Suprapubic skin (tissue), 4 donors: ENCODE data around the gene BTN2A1. TPM values are rescaled to one million over a fixed set of nuclear protein-coding genes. Genes with fewer than 3 reads are reported as not detected.

Experiments
- DNase-seq, 2 donors: peaks; one replicate each; pipeline ENCODE4 v3.0.0-alpha.2; 2019; ENCODE audit warnings: low spot score in 2 of 2
- H3K27ac ChIP-seq: fragments of 200-600 bp; sonication (generic); one replicate; pipeline ENCODE4 v1.5.1; 2019
- H3K27me3 ChIP-seq: fragments of 200-600 bp; sonication (generic); one replicate; pipeline ENCODE4 v1.5.1; 2019
- H3K36me3 ChIP-seq: fragments of 200-600 bp; sonication (generic); one replicate; pipeline ENCODE4 v1.5.1; 2019
- H3K4me1 ChIP-seq: fragments of 200-600 bp; sonication (generic); one replicate; pipeline ENCODE4 v1.5.1; 2019
- H3K4me3 ChIP-seq: fragments of 200-600 bp; sonication (generic); one replicate; pipeline ENCODE4 v1.5.1; 2019; ENCODE audit warnings: mild to moderate bottlenecking
- H3K9me3 ChIP-seq: fragments of 200-600 bp; sonication (generic); one replicate; pipeline ENCODE4 v1.5.1; 2019
- EP300 ChIP-seq: sonication (generic); formaldehyde crosslinking; IDR thresholded peaks from one replicate; pipeline ENCODE4 v1.6.1; 2017; ENCODE audit warnings: antibody characterized with exemption
- POLR2A ChIP-seq, 2 donors: fragments of 450-650 bp; IDR thresholded peaks; one replicate each; pipeline ENCODE4 v1.6.1; 2017; ENCODE audit warnings: antibody characterized with exemption in 2 of 2, mild to moderate bottlenecking in 2 of 2, moderate library complexity in 2 of 2
- POLR2AphosphoS5 ChIP-seq, 3 donors: sonication (generic); formaldehyde crosslinking; IDR thresholded peaks; one replicate each; pipeline ENCODE4 v1.6.1; 2017; ENCODE audit warnings: antibody characterized with exemption in 3 of 3
- WGBS: methylation state at CpG from one replicate; pipeline ENCODE4 v1.1.5; 2018; 5-methylcytosine and 5-hydroxymethylcytosine counted together
- total RNA-seq, 4 donors: library from RNA; depleted of rRNA; stranded (reverse); fragments of >200 nt; gene quantifications; one replicate each; pipeline ENCODE4 v1.1.0, GENCODE V29; 2016
- TF ChIP-seq, protein P1 (sequence below), 2 donors: fragments of 200-600 bp in 1 of 2; fragments of 450-650 bp in 1 of 2; sonication (generic) in 1 of 2; IDR thresholded peaks; one replicate each; pipeline ENCODE4 v1.5.1; 2016 to 2019; ENCODE audit warnings: antibody characterized with exemption in 2 of 2, mild to moderate bottlenecking in 1 of 2, moderate library complexity in 1 of 2

Gene BTN2A1
- total RNA-seq, 4 donors from 2014 or later, result 9.1 to 31.9 (median 12.9) TPM

DNA sequence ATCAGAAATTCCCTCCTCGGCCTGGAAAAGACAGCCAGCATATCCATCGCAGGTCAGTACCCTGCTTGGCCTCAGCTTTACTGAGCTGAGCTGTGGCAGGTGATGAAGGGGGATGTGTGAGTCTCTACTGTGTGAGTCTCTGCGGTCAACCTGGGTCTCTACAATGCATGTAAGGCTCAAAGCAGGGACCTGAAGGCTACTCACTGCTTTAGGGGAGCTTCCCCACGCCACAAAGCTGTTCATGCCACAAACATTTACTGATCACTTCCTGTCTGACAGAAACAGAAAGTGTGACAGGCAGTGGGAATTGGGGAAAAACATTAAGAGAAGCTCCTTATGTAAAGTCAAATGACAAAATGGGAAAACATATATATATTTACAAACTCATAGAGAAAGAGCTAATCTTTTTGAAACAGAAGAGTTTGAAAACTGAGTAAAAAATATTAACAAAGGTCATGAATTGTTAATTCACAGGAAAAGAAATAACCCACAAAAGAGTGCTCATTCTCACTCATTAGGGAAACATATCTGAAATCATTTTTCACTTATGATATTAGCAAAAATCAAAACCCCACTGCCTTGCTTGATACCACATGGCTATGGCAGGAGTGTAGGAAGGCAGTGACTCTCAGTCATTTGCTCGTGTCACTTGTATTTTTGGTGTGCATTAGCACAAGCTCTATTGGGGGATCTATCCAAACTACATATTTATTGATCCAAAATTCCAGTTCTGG lies 11.7 kb upstream of the BTN2A1 start:
- WGBS, result 84% methylated on average over 5 of the region's 5 CpGs
- Histone ChIP-seq H3K4me3 (no peak overlapping the region), H3K27me3 (no peaks in the 10 kb centered on the region), H3K36me3 (peaks cover 29% of the 10 kb centered on the region), H3K27ac (no peak overlapping the region), H3K4me1 (peaks cover 11% of the 10 kb centered on the region), H3K9me3 (no peaks in the 10 kb centered on the region)
- TF ChIP-seq POLR2AphosphoS5 (IDR thresholded peaks at IDR 0.05) (no peak), POLR2A (IDR thresholded peaks at IDR 0.05) (no peak), EP300 (no peak)
- TF ChIP-seq, protein P1, sequence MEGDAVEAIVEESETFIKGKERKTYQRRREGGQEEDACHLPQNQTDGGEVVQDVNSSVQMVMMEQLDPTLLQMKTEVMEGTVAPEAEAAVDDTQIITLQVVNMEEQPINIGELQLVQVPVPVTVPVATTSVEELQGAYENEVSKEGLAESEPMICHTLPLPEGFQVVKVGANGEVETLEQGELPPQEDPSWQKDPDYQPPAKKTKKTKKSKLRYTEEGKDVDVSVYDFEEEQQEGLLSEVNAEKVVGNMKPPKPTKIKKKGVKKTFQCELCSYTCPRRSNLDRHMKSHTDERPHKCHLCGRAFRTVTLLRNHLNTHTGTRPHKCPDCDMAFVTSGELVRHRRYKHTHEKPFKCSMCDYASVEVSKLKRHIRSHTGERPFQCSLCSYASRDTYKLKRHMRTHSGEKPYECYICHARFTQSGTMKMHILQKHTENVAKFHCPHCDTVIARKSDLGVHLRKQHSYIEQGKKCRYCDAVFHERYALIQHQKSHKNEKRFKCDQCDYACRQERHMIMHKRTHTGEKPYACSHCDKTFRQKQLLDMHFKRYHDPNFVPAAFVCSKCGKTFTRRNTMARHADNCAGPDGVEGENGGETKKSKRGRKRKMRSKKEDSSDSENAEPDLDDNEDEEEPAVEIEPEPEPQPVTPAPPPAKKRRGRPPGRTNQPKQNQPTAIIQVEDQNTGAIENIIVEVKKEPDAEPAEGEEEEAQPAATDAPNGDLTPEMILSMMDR (IDR thresholded peaks at IDR 0.05), result no peak
- DNase-seq, result no peak

DNA sequence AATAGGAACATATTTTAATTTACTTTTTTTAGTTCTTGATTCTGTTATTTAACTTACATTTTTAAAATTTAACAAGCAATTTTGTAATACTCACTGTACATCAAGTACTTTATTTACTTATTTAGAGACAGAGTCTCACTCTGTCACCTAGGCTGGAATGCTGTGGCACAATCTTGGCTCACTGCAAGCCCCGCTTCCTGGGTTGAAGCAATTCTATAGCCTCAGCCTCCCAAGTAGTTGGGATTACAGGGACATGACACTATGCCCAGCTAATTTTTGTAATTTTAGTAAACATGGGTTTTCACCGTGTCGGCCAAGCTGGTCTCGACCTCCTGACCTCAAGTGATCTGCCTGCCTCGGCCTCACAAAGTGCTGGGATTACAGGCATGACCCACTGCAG lies 10.5 kb upstream of the BTN2A1 start:
- no peak overlapping the region for H3K4me3 ChIP-seq
- WGBS, result 94% methylated on average over 5 of the region's 5 CpGs
- no peak overlapping the region for H3K27ac ChIP-seq
- TF ChIP-seq, protein P1 (IDR thresholded peaks at IDR 0.05), result no peak
- no peak for TF ChIP-seq POLR2AphosphoS5 (IDR thresholded peaks at IDR 0.05)
- no peak for TF ChIP-seq POLR2A (IDR thresholded peaks at IDR 0.05)
- no peak for TF ChIP-seq EP300
- H3K36me3 ChIP-seq, result peaks cover 29% of the 10 kb centered on the region
- no peak for DNase-seq
- no peaks in the 10 kb centered on the region for H3K9me3 ChIP-seq
- no peaks in the 10 kb centered on the region for H3K4me1 ChIP-seq
- no peaks in the 10 kb centered on the region for H3K27me3 ChIP-seq

DNA sequence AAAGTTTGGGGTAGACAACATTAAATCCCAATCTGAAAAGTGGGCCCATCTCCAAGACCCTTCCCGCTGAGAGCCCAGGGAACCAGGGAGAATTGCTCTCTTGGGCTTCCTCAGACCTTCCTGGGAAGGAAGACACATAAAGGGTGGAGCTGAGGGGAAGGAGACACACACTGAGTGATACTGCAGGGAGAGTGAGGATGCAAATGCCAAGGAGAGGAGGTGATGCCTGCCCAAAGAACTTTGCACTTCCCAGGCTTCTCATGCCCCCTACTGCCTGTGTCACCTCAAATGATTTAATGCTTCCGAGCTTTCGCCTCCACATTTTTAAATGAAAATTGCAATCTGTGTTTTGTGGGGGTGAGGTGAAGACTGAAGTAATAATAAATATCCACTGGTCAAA lies 7.5 kb upstream of the BTN2A1 start:
- H3K4me3 ChIP-seq, result no peak overlapping the region
- no peaks in the 10 kb centered on the region for H3K4me1 ChIP-seq
- no peaks in the 10 kb centered on the region for H3K27me3 ChIP-seq
- no peaks in the 10 kb centered on the region for H3K9me3 ChIP-seq
- no peak overlapping the region for H3K27ac ChIP-seq
- WGBS, result 100% methylated on average over 3 of the region's 3 CpGs
- no peak for DNase-seq
- peaks cover 22% of the 10 kb centered on the region for H3K36me3 ChIP-seq
- no peak for TF ChIP-seq POLR2AphosphoS5 (IDR thresholded peaks at IDR 0.05)

DNA sequence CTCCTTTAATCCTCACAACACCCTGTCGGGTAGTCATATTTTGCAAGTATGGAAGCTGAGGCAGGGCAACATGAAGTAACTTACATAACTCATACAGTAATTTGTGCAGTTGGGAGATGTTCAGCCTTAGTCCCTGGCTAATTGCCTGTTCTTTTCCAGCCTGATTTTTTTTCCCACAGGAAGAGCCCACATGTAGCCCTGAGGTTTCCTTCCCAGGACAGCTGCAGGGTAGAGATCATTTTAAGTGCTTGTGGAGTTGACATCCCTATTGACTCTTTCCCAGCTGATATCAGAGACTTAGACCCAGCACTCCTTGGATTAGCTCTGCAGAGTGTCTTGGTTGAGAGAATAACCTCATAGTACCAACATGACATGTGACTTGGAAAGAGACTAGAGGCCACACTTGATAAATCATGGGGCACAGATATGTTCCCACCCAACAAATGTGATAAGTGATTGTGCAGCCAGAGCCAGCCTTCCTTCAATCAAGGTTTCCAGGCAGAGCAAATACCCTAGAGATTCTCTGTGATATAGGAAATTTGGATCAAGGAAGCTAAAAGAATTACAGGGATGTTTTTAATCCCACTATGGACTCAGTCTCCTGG lies 5.0 kb upstream of the BTN2A1 start:
- Histone ChIP-seq H3K27me3 (no peaks in the 10 kb centered on the region), H3K27ac (no peak overlapping the region), H3K4me1 (peaks cover 11% of the 10 kb centered on the region), H3K36me3 (peaks cover 22% of the 10 kb centered on the region), H3K9me3 (no peaks in the 10 kb centered on the region), H3K4me3 (no peak overlapping the region)
- TF ChIP-seq, protein P1 (IDR thresholded peaks at IDR 0.05), result no peak
- TF ChIP-seq POLR2A (IDR thresholded peaks at IDR 0.05) (no peak), POLR2AphosphoS5 (IDR thresholded peaks at IDR 0.05) (no peak), EP300 (no peak)
- 74% methylated on average over 1 of the region's 1 CpG for WGBS
- DNase-seq, result no peak

DNA sequence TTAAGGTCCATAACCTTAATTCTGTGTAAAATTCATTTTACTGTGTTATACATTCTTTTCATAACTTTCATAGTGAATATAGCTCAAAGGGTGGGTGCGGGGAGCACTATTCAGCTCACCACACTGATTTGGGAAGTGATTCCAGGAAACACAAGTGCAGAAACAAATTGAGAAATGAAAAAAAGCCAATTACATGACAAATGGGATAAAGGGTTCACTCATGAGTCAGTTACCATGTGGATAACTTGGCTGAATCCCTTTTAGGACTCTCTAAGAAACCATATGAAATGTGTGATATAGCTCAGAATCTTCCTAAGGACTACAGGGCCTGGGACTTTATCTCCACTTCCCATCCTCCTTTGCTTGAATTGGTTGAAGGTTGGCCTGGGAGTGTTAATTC lies 3.1 kb upstream of the BTN2A1 start:
- Histone ChIP-seq H3K27ac (no peak overlapping the region), H3K4me3 (no peak overlapping the region), H3K27me3 (no peaks in the 10 kb centered on the region), H3K4me1 (peaks cover 22% of the 10 kb centered on the region), H3K9me3 (no peaks in the 10 kb centered on the region), H3K36me3 (peaks cover 12% of the 10 kb centered on the region)
- no peak for DNase-seq
- WGBS, result 95% methylated on average over 1 of the region's 1 CpG
- TF ChIP-seq POLR2AphosphoS5 (IDR thresholded peaks at IDR 0.05) (no peak), POLR2A (IDR thresholded peaks at IDR 0.05) (no peak), EP300 (no peak)
- TF ChIP-seq, protein P1 (IDR thresholded peaks at IDR 0.05), result no peak
